Activated CD4-positive, alpha-beta memory T cell treated with anti-CD3 and anti-CD28 coated beads for 36 hours (primary cell): Measurements from ENCODE around the gene FIBP. TPM values are rescaled to one million over a fixed set of nuclear protein-coding genes. Genes with fewer than 3 reads are reported as not detected.

Source experiments
- CTCF ChIA-PET: fragments of 350-600 bp; sonication (Branson Sonifier 250); formaldehyde crosslinking; loops from one replicate; lab custom pipeline; 2021; ENCODE audit warnings: antibody characterized with exemption, inconsistent platforms; lab: Charles Lee
- POLR2A ChIA-PET: fragments of 350-600 bp; sonication (Branson Sonifier 250); formaldehyde crosslinking; loops from one replicate; lab custom pipeline; 2021; ENCODE audit warnings: antibody characterized with exemption; lab: Charles Lee
- DNase-seq: peaks from one replicate; pipeline ENCODE4 v3.0.0-alpha.2; 2020
- H3K27ac Mint-ChIP-seq: one replicate; pipeline ENCODE4 v1.8.0; 2021; ENCODE audit warnings: mixed read lengths
- H3K27me3 Mint-ChIP-seq: one replicate; pipeline ENCODE4 v1.8.0; 2021; ENCODE audit warnings: mixed read lengths
- H3K36me3 Mint-ChIP-seq: one replicate; pipeline ENCODE4 v1.8.0; 2021; ENCODE audit warnings: mixed read lengths
- H3K4me1 Mint-ChIP-seq: one replicate; pipeline ENCODE4 v1.8.0; 2021; ENCODE audit warnings: low read depth, mixed read lengths
- H3K4me3 Mint-ChIP-seq: one replicate; pipeline ENCODE4 v1.8.0; 2021; ENCODE audit warnings: mild to moderate bottlenecking, mixed read lengths
- H3K9me3 Mint-ChIP-seq: one replicate; pipeline ENCODE4 v1.8.0; 2021; ENCODE audit warnings: mixed read lengths
- intact Hi-C: fragments of 100-400 bp; cut with micrococcal nuclease; formaldehyde crosslinking; loops from one replicate; pipeline ENCODE4 v1.15.1; 2023
- total RNA-seq, 2 experiments: library from RNA; stranded (reverse); gene quantifications; one replicate each; pipeline ENCODE4 v1.2.3, GENCODE V29; 2021

FIBP gene
- total RNA-seq, 2 experiments from 2014 or later: 94.2 to 101 TPM

GRCh38 chr11:65891219-65892136 lies 3.2 kb upstream of the FIBP start:
- peak; percentile 53 for DNase-seq
- Mint-ChIP-seq H3K36me3 (peaks cover 29% of the 10 kb centered on the region), H3K27me3 (no peaks in the 10 kb centered on the region), H3K27ac (peak overlapping the region; percentile 87), H3K4me1 (peaks cover 63% of the 10 kb centered on the region), H3K9me3 (no peaks in the 10 kb centered on the region), H3K4me3 (peak overlapping the region; percentile 65)
- ChIA-PET POLR2A (interaction anchor here (0.7 to 7.5 kb wide), 11 partner anchors 9 to 467 kb away, joined by 3 to 98 read pairs (median 6); partner anchors contain the start of genes BANF1, C11orf68, CFL1 and EIF1AD), CTCF (interaction anchor here (0.8 to 9.5 kb wide), 20 partner anchors 7 to 331 kb away, joined by 3 to 277 read pairs (median 5); partner anchors contain the start of genes BANF1, C11orf68, CFL1 and EFEMP2)
- intact Hi-C loops: no loop called here

- Mint-ChIP-seq H3K4me1 (peaks cover 58% of the 10 kb centered on the region), H3K9me3 (no peaks in the 10 kb centered on the region), H3K36me3 (peaks cover 29% of the 10 kb centered on the region), H3K4me3 (peak within 1 kb of the TSS; percentile 99), H3K27ac (peak within 1 kb of the TSS; percentile 89), H3K27me3 (no peaks in the 10 kb centered on the region)
- ChIA-PET CTCF (interaction anchor here (0.6 to 9.5 kb wide), 26 partner anchors 8 to 332 kb away, joined by 3 to 277 read pairs (median 4); partner anchors contain the start of genes BANF1, C11orf68, CFL1 and EFEMP2), POLR2A (interaction anchor here (0.6 to 7.5 kb wide), 21 partner anchors 9 to 726 kb away, joined by 3 to 98 read pairs (median 4); partner anchors contain the start of genes BANF1, C11orf68, CFL1 and EIF1AD)
- intact Hi-C loops: loop anchor here (1.0 kb wide), 2 partner anchors 10 to 29 kb away; partner anchors contain the start of genes C11orf68, DRAP1 and FOSL1
- DNase-seq: peak; percentile 99
These were observed 2.3 kb upstream of the FIBP start, which contains the start of gene CCDC85B for GRCh38 chr11:65890324-65891218. CCDC85B (plus strand) TSS chr11:65890673; CDS start chr11:65890784, 111 bp downstream.

GRCh38 chr11:65887723-65888162 lies 528 bp downstream of the FIBP start:
- intact Hi-C loops: loop anchor here (1.0 to 2.0 kb wide), 4 partner anchors 15 to 73 kb away; partner anchors contain the start of genes CFL1, EFEMP2 and SART1
- H3K4me1 Mint-ChIP-seq: peaks cover 53% of the 10 kb centered on the region
- peak; percentile 54 for DNase-seq
- no peaks in the 10 kb centered on the region for H3K27me3 Mint-ChIP-seq
- ChIA-PET POLR2A (interaction anchor here (0.6 to 7.5 kb wide), 9 partner anchors 8 to 243 kb away, joined by 3 to 98 read pairs (median 4); partner anchors contain the start of genes CFL1, CTSW, FOSL1 and KAT5), CTCF (interaction anchor here (0.6 to 9.5 kb wide), 24 partner anchors 8 to 225 kb away, joined by 3 to 277 read pairs (median 5); partner anchors contain the start of genes AP5B1, BANF1, CFL1 and CTSW)
- peaks cover 38% of the 10 kb centered on the region for H3K36me3 Mint-ChIP-seq
- H3K27ac Mint-ChIP-seq: peak overlapping the region; percentile 89
- peak overlapping the region; percentile 99 for H3K4me3 Mint-ChIP-seq
- no peaks in the 10 kb centered on the region for H3K9me3 Mint-ChIP-seq

GRCh38 chr11:65886826-65887722 lies 1.2 kb downstream of the FIBP start:
- DNase-seq: no peak
- H3K4me3 Mint-ChIP-seq: peak overlapping the region; percentile 99
- peaks cover 46% of the 10 kb centered on the region for H3K4me1 Mint-ChIP-seq
- H3K36me3 Mint-ChIP-seq: peaks cover 36% of the 10 kb centered on the region
- CTCF ChIA-PET: interaction anchor here (0.6 to 9.5 kb wide), 17 partner anchors 11 to 224 kb away, joined by 3 to 277 read pairs (median 16); partner anchors contain the start of genes AP5B1, CFL1, EFEMP2 and FOSL1
- H3K27me3 Mint-ChIP-seq: no peaks in the 10 kb centered on the region
- no peaks in the 10 kb centered on the region for H3K9me3 Mint-ChIP-seq
- POLR2A ChIA-PET: interaction anchor here (0.6 to 7.5 kb wide), 4 partner anchors 10 to 242 kb away, joined by 3 to 95 read pairs (median 16); partner anchors contain the start of genes CFL1 and MUS81
- intact Hi-C loops: no loop called here
- peak overlapping the region; percentile 89 for H3K27ac Mint-ChIP-seq

DNA sequence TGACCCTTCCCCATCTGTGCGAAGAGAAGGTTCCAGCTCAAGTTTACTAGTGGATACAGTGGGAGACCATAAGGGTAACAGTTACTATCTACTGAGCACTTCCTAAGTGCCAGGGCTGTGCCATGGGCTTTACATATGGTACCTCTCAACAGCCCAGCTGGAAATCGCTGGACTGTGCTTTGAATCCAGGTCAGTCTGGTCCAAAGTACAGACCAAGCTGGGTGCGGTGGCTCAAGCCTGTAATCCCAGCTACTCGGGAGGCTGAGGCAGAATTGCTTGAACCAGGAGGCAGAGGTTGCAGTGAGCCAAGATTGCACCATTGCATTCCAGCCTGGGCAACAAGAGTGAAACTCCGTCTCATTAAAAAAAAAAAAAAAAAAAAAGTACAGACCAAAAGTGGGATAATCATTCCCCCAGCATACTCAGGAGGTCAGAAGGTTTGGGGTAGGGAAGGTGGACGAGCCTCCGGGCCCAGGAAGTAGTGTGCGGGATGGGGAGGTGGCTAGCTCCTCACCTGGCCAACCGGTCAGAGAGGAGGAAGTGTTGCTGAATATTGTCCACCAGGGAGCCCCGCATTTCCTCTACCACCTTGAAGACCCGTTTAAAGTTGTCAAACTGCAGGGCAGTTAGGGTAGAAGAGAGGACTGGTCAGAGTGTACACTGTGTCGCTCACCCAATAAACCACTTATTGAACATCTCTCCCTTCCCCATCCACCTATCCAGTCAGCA lies 2.3 kb downstream of the FIBP start:
- ChIA-PET POLR2A (interaction anchor here (2.0 kb wide), 2 partner anchors 8 to 27 kb away, joined by 5 to 11 read pairs; partner anchors contain the start of genes CFL1 and MUS81), CTCF (interaction anchor here (0.6 to 9.5 kb wide), 27 partner anchors 9 to 296 kb away, joined by 3 to 277 read pairs (median 12); partner anchors contain the start of genes AP5B1, CFL1, EFEMP2 and FOSL1)
- DNase-seq: no peak
- Mint-ChIP-seq H3K36me3 (peaks cover 36% of the 10 kb centered on the region), H3K9me3 (no peaks in the 10 kb centered on the region), H3K4me3 (no peak overlapping the region), H3K27ac (peak overlapping the region; percentile 66), H3K27me3 (no peaks in the 10 kb centered on the region), H3K4me1 (peaks cover 49% of the 10 kb centered on the region)
- intact Hi-C loops: no loop called here

- Mint-ChIP-seq H3K4me1 (peaks cover 52% of the 10 kb centered on the region), H3K9me3 (no peaks in the 10 kb centered on the region), H3K36me3 (peaks cover 36% of the 10 kb centered on the region), H3K4me3 (no peak overlapping the region), H3K27ac (no peak overlapping the region), H3K27me3 (no peaks in the 10 kb centered on the region)
- DNase-seq: no peak
- POLR2A ChIA-PET: interaction anchor here (0.8 to 2.0 kb wide), 7 partner anchors 9 to 174 kb away, joined by 3 to 11 read pairs (median 4); partner anchors contain the start of genes CFL1, KAT5 and MUS81
- CTCF ChIA-PET: interaction anchor here (0.5 to 9.5 kb wide), 62 partner anchors 8 to 1528 kb away, joined by 3 to 277 read pairs (median 5); partner anchors contain the start of genes AP5B1, BANF1, C11orf68 and CFL1
- intact Hi-C loops: no loop called here
These were observed 3.0 kb downstream of the FIBP start for GRCh38 chr11:65885231-65885630.

GRCh38 chr11:65884716-65885092 lies 3.6 kb downstream of the FIBP start:
- H3K4me3 Mint-ChIP-seq: no peak overlapping the region
- H3K9me3 Mint-ChIP-seq: no peaks in the 10 kb centered on the region
- H3K27ac Mint-ChIP-seq: no peak overlapping the region
- POLR2A ChIA-PET: interaction anchor here (0.8 to 2.0 kb wide), 9 partner anchors 10 to 173 kb away, joined by 3 to 11 read pairs (median 3); partner anchors contain the start of genes CFL1, KAT5 and MUS81
- H3K4me1 Mint-ChIP-seq: peaks cover 48% of the 10 kb centered on the region
- CTCF ChIA-PET: interaction anchor here (0.5 to 9.5 kb wide), 67 partner anchors 7 to 1528 kb away, joined by 3 to 277 read pairs (median 5); partner anchors contain the start of genes AP5B1, BANF1, C11orf68 and CFL1
- peaks cover 36% of the 10 kb centered on the region for H3K36me3 Mint-ChIP-seq
- DNase-seq: peak; percentile 87
- intact Hi-C loops: loop anchor here (1.0 kb wide), 1 partner anchor 105 kb away; no protein-coding TSS in a partner anchor
- H3K27me3 Mint-ChIP-seq: no peaks in the 10 kb centered on the region

GRCh38 chr11:65883786-65884715 lies 4.2 kb downstream of the FIBP start:
- no peaks in the 10 kb centered on the region for H3K27me3 Mint-ChIP-seq

More at GRCh38 chr11:65883786-65884715, 4.2 kb downstream of the FIBP start:
- no peak for DNase-seq
- ChIA-PET POLR2A (interaction anchor here (0.8 to 2.0 kb wide), 10 partner anchors 10 to 172 kb away, joined by 3 to 11 read pairs (median 3); partner anchors contain the start of genes CFL1, KAT5 and MUS81), CTCF (interaction anchor here (0.6 to 9.5 kb wide), 65 partner anchors 8 to 375 kb away, joined by 3 to 277 read pairs (median 5); partner anchors contain the start of genes AP5B1, BANF1, C11orf68 and CFL1)
- intact Hi-C loops: loop anchor here (1.0 kb wide), 1 partner anchor 105 kb away; no protein-coding TSS in a partner anchor
- no peak overlapping the region for H3K27ac Mint-ChIP-seq
- H3K9me3 Mint-ChIP-seq: no peaks in the 10 kb centered on the region
- peaks cover 50% of the 10 kb centered on the region for H3K4me1 Mint-ChIP-seq
- H3K4me3 Mint-ChIP-seq: no peak overlapping the region
- H3K36me3 Mint-ChIP-seq: peaks cover 36% of the 10 kb centered on the region
